Prostate gland (tissue), 1 donor: ENCODE measurements around the gene PRICKLE3.

ENCODE experiments used
- POLR2A ChIP-seq: fragments of 450-650 bp; IDR thresholded peaks from one replicate; pipeline ENCODE4 v1.6.1; 2016; ENCODE audit warnings: antibody characterized with exemption, mild to moderate bottlenecking
- POLR2AphosphoS5 ChIP-seq: sonication (generic); formaldehyde crosslinking; IDR thresholded peaks from one replicate; pipeline ENCODE4 v1.6.1; 2017; ENCODE audit warnings: antibody characterized with exemption

GRCh38 chrX:49227726-49228125 lies 41.6 kb upstream of the PRICKLE3 start:
- TF ChIP-seq POLR2AphosphoS5 (no peak), POLR2A (no peak)
